ENCODE data around the gene FZD2. TPM values are rescaled to one million over a fixed set of nuclear protein-coding genes. Genes with fewer than 3 reads are reported as not detected.

FZD2 gene
- total RNA-seq, 1 donor from 2014 or later = 56.6 TPM

DNA sequence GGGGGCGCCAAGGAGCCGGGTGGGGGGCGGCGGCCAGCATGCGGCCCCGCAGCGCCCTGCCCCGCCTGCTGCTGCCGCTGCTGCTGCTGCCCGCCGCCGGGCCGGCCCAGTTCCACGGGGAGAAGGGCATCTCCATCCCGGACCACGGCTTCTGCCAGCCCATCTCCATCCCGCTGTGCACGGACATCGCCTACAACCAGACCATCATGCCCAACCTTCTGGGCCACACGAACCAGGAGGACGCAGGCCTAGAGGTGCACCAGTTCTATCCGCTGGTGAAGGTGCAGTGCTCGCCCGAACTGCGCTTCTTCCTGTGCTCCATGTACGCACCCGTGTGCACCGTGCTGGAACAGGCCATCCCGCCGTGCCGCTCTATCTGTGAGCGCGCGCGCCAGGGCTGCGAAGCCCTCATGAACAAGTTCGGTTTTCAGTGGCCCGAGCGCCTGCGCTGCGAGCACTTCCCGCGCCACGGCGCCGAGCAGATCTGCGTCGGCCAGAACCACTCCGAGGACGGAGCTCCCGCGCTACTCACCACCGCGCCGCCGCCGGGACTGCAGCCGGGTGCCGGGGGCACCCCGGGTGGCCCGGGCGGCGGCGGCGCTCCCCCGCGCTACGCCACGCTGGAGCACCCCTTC is 484 bp downstream of the FZD2 start:
- H3K27me3 ChIP-seq = no peaks in the 10 kb centered on the region
- H3K27ac Mint-ChIP-seq = peak overlapping the region; percentile 97
- peaks cover 52% of the 10 kb centered on the region for H4K20me1 ChIP-seq (ENCODE audit: low read depth)
- TF ChIP-seq EZH2 (IDR thresholded peaks at IDR 0.05) (no peak), EZH2phosphoT487 (IDR thresholded peaks at IDR 0.05) (no peak)
- TF ChIP-seq, protein P1, sequence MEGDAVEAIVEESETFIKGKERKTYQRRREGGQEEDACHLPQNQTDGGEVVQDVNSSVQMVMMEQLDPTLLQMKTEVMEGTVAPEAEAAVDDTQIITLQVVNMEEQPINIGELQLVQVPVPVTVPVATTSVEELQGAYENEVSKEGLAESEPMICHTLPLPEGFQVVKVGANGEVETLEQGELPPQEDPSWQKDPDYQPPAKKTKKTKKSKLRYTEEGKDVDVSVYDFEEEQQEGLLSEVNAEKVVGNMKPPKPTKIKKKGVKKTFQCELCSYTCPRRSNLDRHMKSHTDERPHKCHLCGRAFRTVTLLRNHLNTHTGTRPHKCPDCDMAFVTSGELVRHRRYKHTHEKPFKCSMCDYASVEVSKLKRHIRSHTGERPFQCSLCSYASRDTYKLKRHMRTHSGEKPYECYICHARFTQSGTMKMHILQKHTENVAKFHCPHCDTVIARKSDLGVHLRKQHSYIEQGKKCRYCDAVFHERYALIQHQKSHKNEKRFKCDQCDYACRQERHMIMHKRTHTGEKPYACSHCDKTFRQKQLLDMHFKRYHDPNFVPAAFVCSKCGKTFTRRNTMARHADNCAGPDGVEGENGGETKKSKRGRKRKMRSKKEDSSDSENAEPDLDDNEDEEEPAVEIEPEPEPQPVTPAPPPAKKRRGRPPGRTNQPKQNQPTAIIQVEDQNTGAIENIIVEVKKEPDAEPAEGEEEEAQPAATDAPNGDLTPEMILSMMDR (IDR thresholded peaks at IDR 0.05) = no peak
- peaks cover 65% of the 10 kb centered on the region for H3K4me1 Mint-ChIP-seq
- peak overlapping the region; percentile 79 for H3K9ac ChIP-seq
- H3K4me3 ChIP-seq = peak overlapping the region; percentile 95
- peak overlapping the region; percentile 98 for H3K4me2 ChIP-seq
- peaks cover 87% of the 10 kb centered on the region for H3F3A ChIP-seq (ENCODE audit: low read depth)
- no peaks in the 10 kb centered on the region for H3K36me3 ChIP-seq
- H3K4me1 ChIP-seq = peaks cover 43% of the 10 kb centered on the region
- DNase-seq (ENCODE audit: low spot score) = peak; percentile 79
- peaks cover 58% of the 10 kb centered on the region for H3K79me2 ChIP-seq (ENCODE audit: low read depth)
- H3K36me3 Mint-ChIP-seq = peaks cover 11% of the 10 kb centered on the region
- H3K27ac ChIP-seq = peak overlapping the region; percentile 99
- H2AFZ ChIP-seq (replicated peaks) = no peak overlapping the region
- H3K4me3 Mint-ChIP-seq = peak overlapping the region; percentile 98
- peaks cover 6% of the 10 kb centered on the region for H3K27me3 Mint-ChIP-seq (ENCODE audit: insufficient read depth, low read depth)
- no peaks in the 10 kb centered on the region for H3K9me3 Mint-ChIP-seq
- no peaks in the 10 kb centered on the region for H3K9me3 ChIP-seq (ENCODE audit: low read depth)

- peaks cover 13% of the 10 kb centered on the region for H3K36me3 Mint-ChIP-seq
- Histone ChIP-seq H3K9ac (peak overlapping the region; percentile 79), H3K4me2 (peak overlapping the region; percentile 98), H4K20me1 (ENCODE audit: low read depth) (peaks cover 54% of the 10 kb centered on the region), H3K4me1 (peaks cover 43% of the 10 kb centered on the region), H3K27ac (peak overlapping the region; percentile 99), H3K36me3 (no peaks in the 10 kb centered on the region), H3K27me3 (no peaks in the 10 kb centered on the region), H3K4me3 (peak overlapping the region; percentile 95), H2AFZ (replicated peaks) (no peak overlapping the region), H3F3A (ENCODE audit: low read depth) (peaks cover 91% of the 10 kb centered on the region), H3K79me2 (ENCODE audit: low read depth) (peaks cover 64% of the 10 kb centered on the region), H3K9me3 (ENCODE audit: low read depth) (no peaks in the 10 kb centered on the region)
- H3K27ac Mint-ChIP-seq = peak overlapping the region; percentile 97
- H3K4me3 Mint-ChIP-seq = peak overlapping the region; percentile 98
- H3K27me3 Mint-ChIP-seq (ENCODE audit: insufficient read depth, low read depth) = peaks cover 6% of the 10 kb centered on the region
- TF ChIP-seq EZH2phosphoT487 (IDR thresholded peaks at IDR 0.05) (no peak), EZH2 (IDR thresholded peaks at IDR 0.05) (no peak)
- TF ChIP-seq, protein P1 (IDR thresholded peaks at IDR 0.05) = no peak
- H3K4me1 Mint-ChIP-seq = peaks cover 68% of the 10 kb centered on the region
- H3K9me3 Mint-ChIP-seq = no peaks in the 10 kb centered on the region
- peak; percentile 45 for DNase-seq (ENCODE audit: low spot score)
Observed at GRCh38 chr17:44558334-44558709, 1.0 kb downstream of the FZD2 start.

DNA sequence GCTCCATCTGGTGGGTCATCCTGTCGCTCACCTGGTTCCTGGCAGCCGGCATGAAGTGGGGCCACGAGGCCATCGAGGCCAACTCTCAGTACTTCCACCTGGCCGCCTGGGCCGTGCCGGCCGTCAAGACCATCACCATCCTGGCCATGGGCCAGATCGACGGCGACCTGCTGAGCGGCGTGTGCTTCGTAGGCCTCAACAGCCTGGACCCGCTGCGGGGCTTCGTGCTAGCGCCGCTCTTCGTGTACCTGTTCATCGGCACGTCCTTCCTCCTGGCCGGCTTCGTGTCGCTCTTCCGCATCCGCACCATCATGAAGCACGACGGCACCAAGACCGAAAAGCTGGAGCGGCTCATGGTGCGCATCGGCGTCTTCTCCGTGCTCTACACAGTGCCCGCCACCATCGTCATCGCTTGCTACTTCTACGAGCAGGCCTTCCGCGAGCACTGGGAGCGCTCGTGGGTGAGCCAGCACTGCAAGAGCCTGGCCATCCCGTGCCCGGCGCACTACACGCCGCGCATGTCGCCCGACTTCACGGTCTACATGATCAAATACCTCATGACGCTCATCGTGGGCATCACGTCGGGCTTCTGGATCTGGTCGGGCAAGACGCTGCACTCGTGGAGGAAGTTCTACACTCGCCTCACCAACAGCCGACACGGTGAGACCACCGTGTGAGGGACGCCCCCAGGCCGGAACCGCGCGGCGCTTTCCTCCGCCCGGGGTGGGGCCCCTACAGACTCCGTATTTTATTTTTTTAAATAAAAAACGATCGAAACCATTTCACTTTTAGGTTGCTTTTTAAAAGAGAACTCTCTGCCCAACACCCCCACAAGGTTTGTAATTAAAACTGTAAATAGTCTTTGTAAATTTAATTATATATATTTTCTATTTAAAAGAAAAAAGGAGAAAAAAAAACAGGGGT is 1.7 kb downstream of the FZD2 start:
- no peaks in the 10 kb centered on the region for H3K9me3 ChIP-seq (ENCODE audit: low read depth)
- TF ChIP-seq, protein P1 (IDR thresholded peaks at IDR 0.05) = no peak
- TF ChIP-seq EZH2 (IDR thresholded peaks at IDR 0.05) = no peak
- TF ChIP-seq EZH2phosphoT487 (IDR thresholded peaks at IDR 0.05) = no peak
- H2AFZ ChIP-seq (replicated peaks) = no peak overlapping the region
- H4K20me1 ChIP-seq (ENCODE audit: low read depth) = peaks cover 54% of the 10 kb centered on the region
- peak overlapping the region; percentile 98 for H3K4me2 ChIP-seq
- peak overlapping the region; percentile 21 for H3K27ac Mint-ChIP-seq
- H3K4me1 Mint-ChIP-seq = peaks cover 66% of the 10 kb centered on the region
- H3K27me3 ChIP-seq = no peaks in the 10 kb centered on the region
- peaks cover 93% of the 10 kb centered on the region for H3F3A ChIP-seq (ENCODE audit: low read depth)
- peak overlapping the region; percentile 95 for H3K4me3 ChIP-seq
- peaks cover 4% of the 10 kb centered on the region for H3K9me3 Mint-ChIP-seq
- H3K27ac ChIP-seq = peak overlapping the region; percentile 99
- peak; percentile 47 for DNase-seq (ENCODE audit: low spot score)
- H3K4me3 Mint-ChIP-seq = peak overlapping the region; percentile 98
- H3K27me3 Mint-ChIP-seq (ENCODE audit: insufficient read depth, low read depth) = peaks cover 6% of the 10 kb centered on the region
- peak overlapping the region; percentile 79 for H3K9ac ChIP-seq
- H3K4me1 ChIP-seq = peaks cover 43% of the 10 kb centered on the region
- H3K36me3 Mint-ChIP-seq = peaks cover 13% of the 10 kb centered on the region
- peaks cover 69% of the 10 kb centered on the region for H3K79me2 ChIP-seq (ENCODE audit: low read depth)
- no peaks in the 10 kb centered on the region for H3K36me3 ChIP-seq
